ENCODE measurements around the gene DCANP1.
"Not testable (repeated sequence)": the region's sequence is repeated elsewhere in the genome, so short reads cannot be mapped to it uniquely, and the experiment has no call there.

The DCANP1 gene, protein sequence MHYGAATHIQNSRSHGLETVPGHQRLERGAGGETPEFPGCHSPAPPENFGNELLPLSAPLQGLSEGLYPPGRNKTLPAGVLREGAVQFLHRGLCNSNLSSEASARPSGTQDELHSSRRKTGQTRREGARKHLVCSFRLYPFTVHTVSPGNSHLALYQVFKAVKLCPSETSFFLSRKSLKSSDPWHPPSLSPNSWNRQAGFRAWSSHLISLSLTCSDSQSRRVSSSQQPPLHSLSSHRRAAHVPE

DNA sequence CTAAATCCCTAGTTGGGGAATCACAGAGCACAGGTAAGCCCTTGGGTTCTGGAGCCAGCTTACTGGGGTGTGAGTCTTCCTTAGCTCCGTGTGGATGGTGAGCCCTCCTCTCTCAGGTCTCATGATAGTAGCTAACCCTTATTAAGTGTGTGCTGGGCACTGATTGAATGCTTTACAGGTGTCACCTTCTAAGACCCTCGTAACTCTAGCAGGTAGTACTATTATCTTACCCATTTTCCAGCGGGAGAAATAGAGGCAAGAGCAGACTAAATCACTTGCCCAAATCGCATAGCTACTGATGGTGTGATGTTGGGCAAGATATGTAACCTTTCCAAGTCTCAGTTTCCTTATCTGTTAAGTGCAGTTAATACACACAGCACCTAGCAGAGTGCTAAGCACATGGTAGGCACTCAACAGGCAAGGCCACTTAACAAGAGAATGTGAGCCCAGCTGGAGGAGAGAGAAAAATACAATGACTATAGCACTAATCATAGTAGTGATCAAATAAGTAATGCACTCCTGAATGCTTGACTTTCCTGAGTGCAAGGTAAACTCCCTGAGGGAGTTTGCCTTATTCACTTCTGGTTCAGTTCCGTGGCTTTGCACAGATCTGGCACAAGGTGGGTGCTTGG, at the start of gene DCANP1:
Gene DCANP1 (minus strand): TSS at position 51 of the 632 bp plus-strand sequence. CDS start 240 bp downstream, outside the sequence.
- DNase-seq: no peak

DNA sequence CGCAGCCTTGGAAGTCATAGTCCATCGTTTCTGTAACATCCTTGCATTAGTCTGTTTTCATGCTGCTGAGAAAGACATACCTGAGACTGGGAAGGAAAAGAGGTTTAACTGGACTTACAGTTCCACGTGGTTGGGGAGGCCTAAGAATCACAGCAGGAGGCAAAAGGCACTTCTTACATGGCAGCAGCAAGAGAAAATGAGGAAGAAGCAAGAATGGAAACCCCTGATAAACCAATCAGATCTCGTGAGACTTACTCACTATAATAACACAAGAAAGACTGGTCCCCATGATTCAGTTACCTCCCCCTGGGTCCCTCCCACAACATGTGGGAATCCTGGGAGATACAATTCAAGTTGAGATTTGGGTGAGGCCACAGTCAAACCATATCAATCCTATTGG, 48.4 kb upstream of the DCANP1 start:
- DNase-seq: not testable (repeated sequence)

DNA sequence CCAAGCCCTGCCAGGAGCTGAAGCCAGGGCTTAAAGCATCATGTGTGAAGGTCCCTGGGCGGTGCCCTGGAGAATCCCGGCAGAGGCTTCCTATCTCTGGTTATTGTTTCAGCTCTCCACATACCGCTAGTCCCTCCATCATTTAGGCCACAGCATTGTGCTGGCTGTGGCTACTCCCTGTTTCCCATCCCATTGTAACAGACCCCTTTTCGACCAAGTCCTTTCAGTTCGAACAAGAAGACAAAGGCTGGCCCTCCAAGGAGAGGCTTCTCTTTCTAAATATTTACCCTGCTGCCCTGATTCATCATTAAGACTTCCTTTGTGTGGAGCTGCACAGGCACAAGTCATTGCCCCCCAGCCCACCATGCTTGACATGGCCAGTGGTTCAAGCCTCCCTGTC, 47.0 kb upstream of the DCANP1 start:
- DNase-seq: no peak

DNA sequence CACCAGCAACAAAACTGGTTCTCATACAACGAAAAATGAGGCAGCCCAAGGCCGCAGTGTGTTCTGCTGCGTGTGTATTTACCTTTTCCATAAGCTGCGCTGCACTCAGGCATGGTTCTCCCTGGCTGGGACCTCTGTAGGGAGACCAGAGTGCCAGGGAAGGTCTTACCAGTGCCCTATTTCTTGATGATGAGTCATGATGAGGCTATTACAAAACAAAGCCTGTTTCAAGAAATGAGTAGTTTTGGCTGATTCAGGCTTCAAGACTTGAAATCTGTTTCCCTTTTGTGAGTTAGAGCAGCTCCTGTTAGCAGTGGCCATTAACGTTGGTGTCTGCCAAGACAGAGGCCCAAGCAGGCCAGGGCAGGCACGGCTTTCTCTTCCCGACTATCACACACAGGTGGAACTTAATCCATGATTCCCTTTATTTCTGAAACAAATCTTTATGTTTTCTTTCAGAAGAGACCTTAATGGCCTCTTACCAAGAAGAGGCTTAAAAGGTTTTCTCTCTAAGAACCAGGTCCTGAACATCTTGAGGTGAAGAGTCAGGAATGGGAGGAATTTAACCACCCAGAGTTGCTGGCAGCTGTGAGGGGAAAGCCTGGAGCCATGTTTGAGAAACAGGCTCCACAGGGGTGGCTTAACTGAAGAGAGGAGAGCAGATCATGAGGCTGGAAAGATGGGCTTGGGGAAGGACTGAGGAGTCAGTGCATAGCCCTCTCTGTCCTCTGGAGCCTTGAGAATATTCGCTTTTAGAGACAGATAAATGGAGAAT, 46.4 kb upstream of the DCANP1 start:
- no peak for DNase-seq

DNA sequence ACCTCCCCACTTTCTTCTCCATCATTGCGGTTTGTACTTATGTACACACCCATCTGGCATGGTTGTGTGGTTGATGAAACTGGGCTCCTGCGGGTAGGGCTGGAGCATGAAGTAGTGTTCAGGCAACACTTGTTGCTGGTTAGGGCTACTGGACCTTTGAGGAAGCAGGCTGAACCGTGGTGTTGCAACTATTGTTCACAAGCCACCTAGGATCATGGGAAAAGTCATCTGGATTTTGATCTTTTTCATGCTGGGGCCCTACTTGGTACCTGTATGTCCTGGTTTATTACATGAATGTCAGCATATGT, 45.1 kb upstream of the DCANP1 start:
- no peak for DNase-seq

DNA sequence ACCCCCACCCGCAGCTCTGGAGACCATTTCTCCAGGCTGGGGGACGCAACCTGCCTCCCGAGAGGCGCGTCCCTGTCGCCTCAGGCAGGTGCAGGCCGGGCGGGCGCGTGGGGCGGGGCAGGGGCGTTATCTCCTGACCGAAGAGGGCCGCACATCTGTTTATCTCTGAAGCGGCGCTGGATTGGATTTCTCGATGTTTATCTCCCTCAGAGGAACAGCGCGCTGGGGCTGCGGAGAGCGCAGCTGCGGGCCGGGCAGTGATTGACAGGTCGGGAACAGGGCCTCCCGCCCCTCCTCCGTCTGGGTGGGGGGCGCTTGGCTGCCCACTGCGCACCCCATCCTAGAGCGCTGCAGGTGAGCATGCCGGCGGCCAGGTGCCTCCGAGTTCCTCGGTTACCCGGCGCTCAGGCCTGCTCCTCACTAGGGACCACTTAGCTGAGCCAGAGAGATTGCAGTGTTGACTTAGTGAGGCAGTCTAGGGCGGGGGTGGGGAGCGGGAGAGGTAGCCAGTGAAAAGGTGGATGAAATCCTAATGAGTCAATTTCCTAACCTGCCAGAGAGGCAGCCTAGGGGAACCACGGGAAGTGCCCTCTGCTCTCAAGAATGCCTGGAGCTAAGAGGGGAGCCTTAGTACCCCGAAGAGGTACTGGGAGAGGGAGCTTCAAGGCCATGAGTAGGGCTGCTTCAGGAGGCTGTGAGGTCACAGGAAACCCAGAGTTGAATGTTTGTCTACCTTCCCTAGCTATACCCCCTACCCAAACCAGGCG, 44.6 kb upstream of the DCANP1 start:
- DNase-seq: no peak

DNA sequence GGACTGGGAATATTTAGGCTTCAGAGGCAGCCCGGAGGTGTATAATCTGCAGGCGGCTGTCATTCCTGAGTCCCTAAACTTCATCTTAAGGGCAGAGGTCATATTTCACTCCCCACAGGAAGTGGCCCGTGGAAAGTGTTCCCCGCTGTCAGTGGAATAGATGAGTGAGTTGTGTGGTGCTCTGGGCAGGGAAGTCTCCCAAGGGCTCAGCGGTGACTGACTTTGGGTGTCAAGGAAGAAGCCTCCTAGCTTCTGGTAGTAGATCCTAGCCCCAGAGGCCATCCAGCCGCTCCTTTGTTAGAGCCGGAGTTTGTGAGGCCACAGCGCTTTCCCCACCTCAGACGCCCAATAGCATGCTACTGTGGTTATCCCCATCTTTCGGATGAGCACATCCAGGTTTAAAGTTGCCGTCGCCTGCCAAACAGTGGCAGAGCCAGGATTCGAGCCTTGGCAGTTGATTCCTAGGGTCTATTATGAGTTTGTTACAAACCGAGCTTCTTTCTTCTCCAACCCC, 43.9 kb upstream of the DCANP1 start:
- no peak for DNase-seq

DNA sequence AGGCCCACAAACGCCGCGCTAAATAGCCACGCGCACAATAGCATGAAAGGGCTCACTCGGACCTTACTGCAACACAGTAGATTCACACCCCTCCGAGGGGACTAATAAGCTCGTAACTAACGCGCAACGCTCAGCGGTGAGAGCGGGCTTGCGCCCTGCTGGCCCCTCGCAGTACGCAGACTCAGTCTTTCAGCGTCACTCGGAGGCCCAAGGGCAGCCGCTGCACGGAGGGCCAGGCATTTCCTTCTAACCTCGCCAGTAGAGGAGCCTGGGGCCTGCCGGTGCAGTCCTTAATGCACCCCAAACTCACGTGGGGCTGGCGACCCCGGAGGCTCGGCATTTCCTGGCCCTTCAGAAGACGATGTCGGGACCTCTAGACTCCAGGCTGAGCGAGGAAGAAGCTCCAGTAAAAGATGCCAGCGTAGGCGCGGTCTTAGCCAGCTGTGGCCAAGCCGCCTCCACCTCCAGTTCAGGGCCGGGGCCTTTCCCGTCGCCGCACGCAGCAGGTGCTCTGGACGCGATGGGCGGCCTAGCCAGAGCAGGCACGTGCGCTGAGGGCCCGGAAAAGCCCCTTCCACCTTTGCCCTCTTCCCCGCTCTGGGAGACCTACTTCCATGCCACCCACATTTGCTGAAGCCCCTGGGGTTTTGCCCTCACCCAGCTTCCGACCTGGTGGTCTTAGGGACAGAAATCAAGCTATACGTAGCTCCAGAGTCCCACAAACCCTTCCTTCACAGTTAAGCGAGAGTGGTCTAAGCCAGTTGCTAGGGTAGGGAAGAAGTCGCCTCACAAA, 43.3 kb upstream of the DCANP1 start:
- DNase-seq: no peak

DNA sequence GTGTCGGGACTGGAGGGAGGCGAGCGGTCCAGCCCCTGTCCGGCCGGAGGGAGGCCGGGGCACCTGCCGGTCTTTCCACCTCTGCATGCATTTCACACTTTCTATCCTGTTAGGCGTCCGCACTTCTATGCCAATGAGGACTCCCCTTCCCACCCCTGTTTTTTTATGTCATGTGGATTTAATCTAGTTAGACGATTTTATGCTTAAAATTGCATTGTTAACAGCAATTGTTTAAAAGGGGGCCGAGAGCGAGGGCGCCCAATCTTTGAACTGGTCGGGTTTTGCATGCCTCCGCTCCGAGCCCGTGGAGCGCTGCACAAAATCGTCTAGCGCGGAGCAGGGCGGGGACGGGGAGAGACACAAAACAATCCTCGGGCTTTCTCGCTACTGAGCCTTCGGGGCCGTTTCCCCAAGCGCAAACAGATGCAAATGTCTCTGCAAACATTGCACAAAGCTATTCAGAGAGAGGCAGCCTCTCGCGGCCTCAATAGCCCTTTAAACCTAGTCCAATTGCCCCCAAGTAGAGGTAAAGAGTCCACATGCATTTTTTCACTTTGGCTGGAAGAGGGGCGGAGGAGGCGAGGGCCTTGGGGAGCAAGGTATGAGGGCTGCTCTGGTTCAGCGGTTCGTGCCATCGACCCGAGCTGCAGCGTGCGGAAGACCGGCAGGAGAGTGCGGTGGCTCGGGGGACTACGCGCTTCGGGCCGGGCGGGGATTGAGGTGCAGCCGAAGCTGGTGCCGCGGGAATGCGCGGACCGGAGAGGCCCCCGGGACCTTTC, 42.5 kb upstream of the DCANP1 start:
- no peak for DNase-seq

DNA sequence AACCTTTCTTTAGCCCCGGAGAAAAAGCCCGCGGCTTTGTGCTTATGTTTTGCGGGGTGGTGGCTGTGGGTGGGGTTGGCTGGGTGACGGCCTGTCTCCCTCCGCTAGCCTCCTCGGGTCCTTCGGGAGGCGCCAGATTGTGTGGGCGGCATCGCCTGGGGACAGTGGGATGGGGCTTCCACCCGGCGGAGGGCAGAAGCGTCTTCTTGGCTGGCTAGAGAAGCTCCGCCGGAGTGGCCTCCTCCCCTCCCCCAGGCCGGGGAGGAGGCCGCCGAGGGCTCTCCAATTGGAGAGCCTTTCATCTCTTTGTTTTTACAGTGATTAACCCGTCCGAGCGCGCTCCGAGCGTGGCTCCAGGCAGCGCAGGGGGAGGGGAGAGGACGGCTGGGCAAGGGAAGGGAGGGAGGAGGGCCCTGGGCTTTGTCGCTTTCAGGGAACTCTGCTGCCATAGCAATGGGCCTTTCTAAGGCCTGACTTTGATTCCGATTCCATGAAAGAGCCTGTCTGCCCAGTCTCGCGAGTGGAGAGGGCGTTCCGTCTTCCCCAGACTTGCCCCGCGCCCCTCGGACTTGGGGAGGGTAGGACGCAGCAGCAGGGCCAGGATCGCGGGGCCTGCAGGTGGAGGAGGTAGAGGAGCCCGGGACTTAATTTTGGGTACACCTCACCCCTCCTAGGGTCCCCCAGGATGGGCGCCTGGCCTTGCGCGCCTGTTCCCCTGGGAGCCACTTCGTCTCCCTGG, 41.7 kb upstream of the DCANP1 start:
- no peak for DNase-seq

DNA sequence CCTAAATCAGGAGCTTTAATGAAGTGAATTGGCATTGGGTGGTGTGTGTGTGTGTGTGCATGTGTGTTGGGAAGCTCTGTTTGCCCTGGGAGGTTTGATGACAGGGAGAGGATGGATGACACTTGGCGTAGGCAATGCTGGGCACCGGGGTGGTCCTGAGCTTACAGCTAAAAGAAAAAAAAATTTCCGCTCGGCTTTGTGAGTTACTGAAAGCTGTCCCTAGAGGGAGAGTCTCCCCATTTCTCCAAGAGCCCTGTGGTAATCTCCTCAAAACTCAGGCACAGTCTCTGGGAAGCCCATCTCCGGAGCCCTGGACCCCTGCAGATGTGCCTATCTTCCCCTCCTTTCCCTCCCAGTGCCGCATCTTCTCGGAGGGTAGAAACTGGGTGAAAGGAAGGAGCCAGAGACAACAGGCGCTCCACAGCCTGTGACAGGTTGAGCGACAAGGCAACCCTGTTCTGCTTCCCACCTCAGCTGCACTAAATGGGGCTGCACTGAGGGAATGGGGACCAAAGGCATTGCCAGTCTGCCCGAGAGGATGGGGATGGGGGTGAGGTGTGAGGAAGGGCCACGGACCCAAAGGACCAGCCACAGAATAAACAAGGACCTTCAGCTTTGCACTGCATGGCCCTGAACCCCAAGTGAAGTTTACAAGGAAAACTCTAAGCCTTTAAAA, 40.8 kb upstream of the DCANP1 start:
- DNase-seq: no peak

DNA sequence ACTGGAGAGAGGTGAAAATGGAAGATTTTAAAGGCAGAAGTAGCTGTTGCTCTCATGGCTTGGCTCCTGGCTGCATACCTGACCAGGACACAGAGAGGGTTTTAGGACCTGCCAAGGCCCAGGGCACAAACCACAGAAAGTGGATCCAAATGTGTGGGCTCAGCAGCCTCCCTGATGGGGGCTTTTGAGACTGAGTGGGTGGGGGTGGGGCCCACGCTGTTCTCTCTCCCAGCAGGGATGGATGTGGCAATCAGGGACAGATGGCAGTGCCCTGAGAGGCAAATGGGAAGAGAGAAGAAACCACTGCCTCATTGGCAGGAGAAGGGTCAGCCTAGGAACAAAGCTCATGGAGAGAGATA, 39.9 kb upstream of the DCANP1 start:
- DNase-seq: no peak

DNA sequence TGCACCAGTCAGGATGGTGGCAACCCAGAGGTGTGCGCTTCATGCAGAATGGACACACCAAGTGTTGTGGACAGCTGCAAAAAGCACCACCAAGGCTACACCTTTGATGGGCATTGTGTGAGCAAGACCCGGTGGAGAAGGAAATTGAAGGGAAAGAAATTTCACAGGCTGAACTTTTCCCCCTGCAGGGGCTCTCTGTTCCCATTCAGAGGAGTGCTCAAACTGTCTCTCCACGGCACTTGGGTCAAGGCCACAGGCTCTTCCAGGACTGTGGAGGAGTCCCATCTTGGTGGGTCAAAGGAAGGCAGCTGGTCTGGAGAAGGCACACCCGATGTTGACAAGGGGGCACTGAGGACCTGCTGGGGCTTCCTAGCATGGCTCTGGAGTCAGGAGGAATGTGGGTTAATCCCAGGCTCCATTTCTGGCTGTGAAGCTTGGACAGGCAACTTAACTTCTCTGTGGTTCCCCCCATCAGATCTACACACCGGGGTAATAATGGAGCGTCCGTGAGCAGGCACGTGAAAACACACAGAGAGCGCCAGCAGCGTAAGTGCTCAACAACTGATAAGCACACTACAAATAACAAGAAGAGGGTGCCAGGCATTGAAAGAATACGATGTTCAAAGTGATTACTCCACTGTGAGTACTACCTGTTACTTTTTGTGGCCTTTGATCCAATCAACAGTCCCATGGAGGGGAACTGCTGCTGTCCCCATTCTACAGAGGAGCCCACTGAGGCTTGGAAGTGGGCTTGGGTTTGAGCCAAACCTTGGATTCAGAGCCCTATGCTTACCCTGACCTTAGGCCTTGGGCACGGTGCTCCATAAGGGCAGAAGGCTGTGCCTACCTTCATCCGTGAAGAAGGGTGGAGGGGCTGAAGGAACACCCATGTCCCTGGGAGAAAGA, 39.2 kb upstream of the DCANP1 start:
- DNase-seq: no peak

DNA sequence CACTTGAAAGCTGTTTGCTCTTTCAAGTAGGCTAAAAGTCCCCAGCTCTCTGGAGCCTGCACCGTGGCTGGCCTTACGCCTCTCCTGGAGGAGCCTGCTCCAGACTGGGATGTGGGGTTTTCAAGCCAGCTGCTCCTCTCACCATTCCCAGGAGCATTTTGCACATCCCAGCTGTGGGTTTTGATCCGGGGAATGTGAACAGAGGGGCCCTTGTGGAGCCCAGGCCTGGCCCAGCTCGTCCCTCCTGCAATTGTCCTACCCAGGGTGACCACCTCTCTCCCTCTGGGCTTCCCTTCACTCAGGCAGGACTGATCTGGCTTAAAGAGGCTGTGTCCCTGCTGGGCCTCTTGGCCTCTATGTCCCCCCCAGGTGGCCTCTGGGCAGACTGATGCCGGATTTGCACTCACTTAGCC, 37.5 kb upstream of the DCANP1 start:
- DNase-seq: no peak

DNA sequence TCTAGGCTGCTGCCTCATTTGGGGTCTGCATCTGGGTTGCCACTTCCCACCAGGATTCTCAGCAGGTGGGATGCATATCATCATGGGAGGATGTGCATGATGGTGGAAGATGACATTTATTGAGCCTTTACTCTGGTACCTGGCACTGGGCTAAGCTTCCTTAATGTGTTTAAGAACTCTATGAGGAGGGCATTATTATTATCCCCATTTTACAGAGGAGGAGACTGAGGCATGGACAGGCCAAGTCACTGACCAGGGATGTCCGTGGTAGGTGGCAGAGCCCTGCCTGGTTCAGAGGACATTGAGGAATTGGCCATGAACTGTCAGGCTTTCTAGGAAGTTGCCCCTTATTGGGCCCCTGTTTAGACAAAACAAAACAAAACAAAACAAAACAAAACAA, 36.1 kb upstream of the DCANP1 start:
- DNase-seq: no peak

DNA sequence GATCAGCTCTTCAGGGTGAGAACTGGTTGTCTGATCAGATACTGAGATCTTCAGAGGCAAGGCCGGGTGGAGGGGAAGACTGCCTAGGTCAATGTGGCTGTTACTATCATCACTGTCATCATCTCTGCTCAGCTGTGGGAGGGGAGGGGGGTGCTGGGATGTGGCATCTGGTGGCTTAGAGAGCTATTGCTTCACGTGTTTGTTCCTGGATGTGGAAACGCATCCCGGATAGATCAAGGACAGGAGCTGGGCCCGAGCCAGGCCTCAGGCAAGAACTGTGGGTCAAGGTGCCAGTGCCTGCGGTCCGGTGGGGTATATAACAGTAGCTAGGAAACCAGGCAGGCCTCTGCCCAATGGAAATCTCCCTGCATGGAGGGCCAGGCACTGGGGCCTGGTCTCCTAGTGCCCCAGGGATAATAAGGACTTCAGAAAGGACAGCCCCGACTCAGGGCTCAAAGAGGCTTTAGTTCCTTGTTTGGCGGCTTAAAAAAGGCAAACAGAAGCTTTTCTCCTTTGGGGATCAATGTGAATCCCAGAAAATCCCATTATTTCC, 35.3 kb upstream of the DCANP1 start:
- no peak for DNase-seq

DNA sequence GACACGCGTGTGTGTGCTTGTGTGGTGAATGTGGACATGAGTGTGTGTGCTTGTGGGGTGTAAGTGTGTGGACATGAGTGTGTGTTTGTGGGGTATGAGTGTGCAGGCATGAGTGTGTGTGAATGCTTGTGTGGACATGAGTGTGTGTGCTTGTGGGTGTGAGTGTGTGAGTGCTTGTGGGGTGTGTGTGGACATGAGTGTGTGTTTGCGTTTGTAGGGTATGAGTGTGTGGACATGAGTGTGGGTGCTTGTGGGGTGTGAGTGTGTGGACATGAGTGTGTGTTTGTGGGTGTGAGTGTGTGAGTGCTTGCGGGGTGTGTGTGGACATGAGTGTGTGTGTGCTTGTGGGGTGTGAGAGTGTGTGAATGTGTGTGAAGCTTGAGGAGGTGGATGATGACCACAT, 34.8 kb upstream of the DCANP1 start:
- DNase-seq: no peak

DNA sequence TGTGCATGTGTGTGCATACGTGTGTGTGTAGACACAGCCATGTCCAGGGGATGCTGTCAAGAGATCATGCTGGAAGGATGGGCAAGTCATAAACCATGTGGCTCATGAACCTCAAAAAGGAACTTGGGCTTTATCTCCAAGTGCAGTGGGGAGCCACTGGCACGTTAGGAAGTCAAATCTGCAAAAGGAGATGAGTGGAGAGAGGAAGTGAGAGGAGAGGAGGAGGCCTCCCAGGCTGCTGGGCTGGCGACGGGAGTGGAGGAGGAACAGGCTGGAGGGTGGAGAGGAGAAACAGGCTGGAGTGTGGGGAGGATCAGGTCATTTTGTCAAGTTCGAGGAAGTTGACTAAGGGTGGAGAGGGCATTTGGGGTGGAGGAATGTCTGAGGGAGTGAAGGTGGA, 34.2 kb upstream of the DCANP1 start:
- no peak for DNase-seq

DNA sequence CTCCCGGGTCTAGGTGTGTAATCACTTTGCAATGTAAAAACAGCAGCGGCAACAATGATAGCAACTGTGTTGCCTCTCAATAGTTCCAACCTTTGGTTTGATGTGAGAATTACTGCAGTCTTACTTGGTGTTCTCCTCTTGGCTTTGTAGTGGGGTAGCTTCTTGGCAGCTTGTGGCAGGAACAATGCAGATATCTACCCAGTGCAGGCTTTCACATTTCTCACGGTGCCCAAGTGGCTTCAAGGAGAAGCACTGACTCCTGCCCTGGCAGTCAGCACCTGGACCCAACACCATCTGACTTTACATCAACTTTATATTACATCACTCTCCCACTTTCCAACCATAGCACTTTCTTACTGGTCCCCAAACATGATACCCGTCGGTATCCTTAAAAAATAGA, 33.4 kb upstream of the DCANP1 start:
- no peak for DNase-seq
